Measurements from ENCODE around the gene PKDCC.
"Not testable (repeated sequence)": the region's sequence is repeated elsewhere in the genome, so short reads cannot be mapped to it uniquely, and the experiment has no call there.

The PKDCC gene

GRCh38 chr2:42065753-42066152 lies 17.9 kb downstream of the PKDCC start:
- not testable (repeated sequence) for DNase-seq (ENCODE audit: low read depth)

DNA sequence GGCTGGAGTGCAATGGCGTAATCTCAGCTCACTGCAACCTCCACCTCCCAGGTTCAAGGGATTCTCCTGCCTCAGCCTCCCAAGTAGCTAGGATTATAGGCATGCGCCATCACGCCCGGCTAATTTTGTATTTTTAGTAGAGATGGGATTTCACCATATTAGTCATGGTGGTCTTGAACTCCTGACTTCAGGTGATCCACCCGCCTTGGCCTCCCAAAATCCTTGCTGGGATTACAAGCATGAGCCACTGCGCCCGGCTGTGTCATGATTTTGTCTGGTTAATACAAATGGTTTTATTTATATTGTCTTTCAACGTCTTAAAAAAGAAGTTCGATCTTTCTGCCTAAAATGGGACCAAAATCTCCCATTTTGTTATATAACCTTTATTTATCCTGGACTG lies 19.2 kb downstream of the PKDCC start:
- DNase-seq (ENCODE audit: low read depth) = not testable (repeated sequence)

GRCh38 chr2:42067521-42067920 lies 19.7 kb downstream of the PKDCC start:
- DNase-seq (ENCODE audit: low read depth) = no peak

DNA sequence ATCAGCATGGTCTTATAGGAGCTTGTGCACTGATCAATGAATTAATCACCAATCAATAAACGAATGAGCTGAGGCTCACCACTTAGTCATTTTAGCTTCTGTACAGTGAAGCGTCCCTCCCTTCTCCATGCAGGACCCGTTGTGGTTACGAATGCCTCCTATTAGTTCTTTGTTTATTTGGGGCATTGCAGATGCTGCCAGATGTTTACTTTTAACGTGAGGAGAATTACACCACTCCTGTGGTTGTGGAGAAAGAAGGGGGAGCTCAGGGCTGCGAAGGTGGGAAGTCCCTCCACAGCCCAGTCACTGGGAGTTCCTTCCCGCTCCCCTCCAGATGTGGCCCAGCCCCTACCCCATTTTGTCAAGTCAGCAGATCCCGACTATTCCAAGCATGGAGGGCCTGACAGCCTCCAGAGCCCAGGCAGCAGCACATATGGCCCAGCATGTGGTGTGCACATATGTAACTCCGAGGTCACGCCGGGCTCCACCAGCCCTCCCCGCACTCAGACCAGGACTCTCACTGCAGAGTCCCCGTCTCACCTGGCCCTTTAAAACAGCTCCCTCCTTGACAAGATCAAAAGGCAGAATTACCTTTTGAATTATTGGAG lies 20.9 kb downstream of the PKDCC start:
- no peak for DNase-seq (ENCODE audit: low read depth)

GRCh38 chr2:42069568-42069967 lies 21.7 kb downstream of the PKDCC start:
- DNase-seq (ENCODE audit: low read depth) = no peak

DNA sequence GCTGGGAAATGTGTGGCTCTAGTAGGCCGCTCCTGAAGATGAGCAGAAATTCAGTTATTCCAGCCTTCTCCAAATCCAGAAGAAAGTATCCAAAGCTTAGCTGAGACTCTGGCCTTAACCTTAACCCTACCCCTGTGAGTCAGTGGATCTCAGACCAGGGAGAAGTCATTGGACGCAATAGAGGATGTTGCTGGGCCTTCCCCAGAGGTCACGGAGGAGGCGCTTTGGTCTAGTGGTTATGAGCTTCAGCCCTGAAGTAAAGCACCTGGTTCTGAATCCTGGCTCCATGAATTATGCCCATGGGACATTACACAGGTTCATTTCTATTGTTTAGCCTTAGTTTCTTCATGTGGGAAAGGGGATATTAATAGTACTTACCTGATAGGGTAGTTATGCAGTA lies 24.0 kb downstream of the PKDCC start:
- DNase-seq (ENCODE audit: low read depth) = no peak

- DNase-seq (ENCODE audit: low read depth) = no peak
Observed at GRCh38 chr2:42072349-42073118, 24.7 kb downstream of the PKDCC start.

- no peak for DNase-seq (ENCODE audit: low read depth)
Observed at GRCh38 chr2:42073739-42074503, 26.1 kb downstream of the PKDCC start.

GRCh38 chr2:42074661-42075060 lies 26.8 kb downstream of the PKDCC start:
- DNase-seq (ENCODE audit: low read depth) = no peak

- DNase-seq (ENCODE audit: low read depth) = no peak
Observed at GRCh38 chr2:42076357-42077225, 28.8 kb downstream of the PKDCC start.

DNA sequence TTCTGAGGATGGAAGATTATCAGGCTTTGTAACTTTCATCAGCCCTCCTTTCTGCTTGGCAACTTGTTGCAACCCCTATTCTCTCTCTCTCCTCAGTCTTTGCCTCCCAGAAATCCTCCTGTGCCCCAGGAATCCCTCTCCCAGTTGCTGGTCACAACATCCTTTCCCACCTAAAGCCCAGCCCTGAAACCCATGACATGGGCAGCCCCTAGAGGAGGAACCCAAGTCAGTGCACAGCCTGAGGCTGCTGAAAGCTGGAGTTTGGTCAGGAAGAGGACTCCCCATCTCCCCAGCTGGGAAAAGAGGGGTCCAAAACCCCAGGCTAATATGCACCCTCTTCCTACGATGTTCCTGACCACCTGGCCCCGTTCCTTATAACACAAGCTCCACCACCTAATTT lies 29.5 kb downstream of the PKDCC start:
- no peak for DNase-seq (ENCODE audit: low read depth)

GRCh38 chr2:42079737-42080287 lies 32.0 kb downstream of the PKDCC start:
- DNase-seq (ENCODE audit: low read depth) = no peak

DNA sequence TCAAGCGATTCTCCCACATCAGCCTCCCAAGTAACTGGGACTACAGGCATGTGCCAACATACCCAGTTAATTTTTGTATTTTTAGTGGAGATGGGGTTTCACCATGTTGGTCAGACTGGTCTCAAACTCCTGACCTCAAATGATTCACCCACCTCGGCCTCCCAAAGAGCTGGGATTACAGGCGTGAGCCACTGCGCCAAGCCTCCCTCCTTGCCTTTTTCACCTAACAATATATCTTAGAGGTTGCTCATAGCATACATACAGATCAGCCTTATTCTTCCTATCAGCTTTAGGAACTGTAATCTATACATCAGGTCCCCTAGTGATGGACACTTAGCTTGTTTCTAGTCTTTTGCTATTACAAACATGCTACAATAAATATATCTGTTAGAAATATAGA lies 33.3 kb downstream of the PKDCC start:
- DNase-seq (ENCODE audit: low read depth) = not testable (repeated sequence)

DNA sequence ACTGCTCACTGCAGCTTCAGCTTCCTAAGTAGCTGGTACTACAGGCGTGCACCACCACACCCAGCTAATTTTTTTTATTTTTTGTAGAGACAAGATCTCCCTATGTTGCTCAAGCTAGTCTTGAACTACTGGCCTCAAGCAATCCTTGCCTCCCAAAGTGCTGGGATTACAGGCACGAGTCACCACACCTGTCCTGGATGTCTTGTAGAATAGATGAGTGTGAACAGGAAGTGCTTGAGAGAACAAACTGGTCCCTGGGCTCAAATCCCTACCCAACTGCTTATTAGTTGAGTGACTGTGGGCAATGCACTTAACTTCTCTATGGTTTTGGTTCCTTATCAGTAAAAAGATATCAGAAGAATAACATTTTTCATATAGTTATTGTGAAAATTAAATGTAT lies 34.2 kb downstream of the PKDCC start:
- no peak for DNase-seq (ENCODE audit: low read depth)

GRCh38 chr2:42084231-42084671 lies 36.4 kb downstream of the PKDCC start:
- no peak for DNase-seq (ENCODE audit: low read depth)

- DNase-seq (ENCODE audit: low read depth) = not testable (repeated sequence)
Observed at GRCh38 chr2:42085070-42085469, 37.2 kb downstream of the PKDCC start.

- no peak for DNase-seq (ENCODE audit: low read depth)
Observed at GRCh38 chr2:42085706-42086487, 38.1 kb downstream of the PKDCC start.

DNA sequence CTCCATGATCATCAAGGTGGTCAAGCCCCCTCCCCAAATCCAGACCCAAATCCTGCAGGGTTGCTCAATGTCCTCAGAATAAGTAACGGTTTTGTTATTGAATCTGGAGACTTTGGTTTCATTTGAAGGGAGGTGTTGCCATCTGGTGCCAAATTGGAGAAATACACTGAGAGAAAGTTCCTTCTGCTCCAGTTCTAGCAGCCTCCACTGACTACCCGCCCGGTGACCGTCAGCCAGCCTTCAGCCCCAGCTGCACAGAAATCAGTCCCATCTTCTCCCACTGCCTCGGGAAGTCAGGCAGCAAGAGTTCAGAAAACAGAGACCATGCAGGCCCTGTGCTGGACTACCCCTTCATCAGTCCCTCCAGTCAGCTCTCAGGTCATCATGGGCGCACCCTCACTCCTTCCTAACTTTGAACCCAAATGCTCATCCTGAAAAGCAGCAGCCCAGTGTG lies 38.7 kb downstream of the PKDCC start:
- no peak for DNase-seq (ENCODE audit: low read depth)

GRCh38 chr2:42087137-42087856 lies 39.5 kb downstream of the PKDCC start:
- no peak for DNase-seq (ENCODE audit: low read depth)

- DNase-seq (ENCODE audit: low read depth) = no peak
Observed at GRCh38 chr2:42087857-42088195, 40.0 kb downstream of the PKDCC start.

Data from activated T-helper 1 cell treated with Interleukin-2 at 50 U/mL for 16 hours (primary cell).